SH-SY5Y (cell line): ENCODE results near the gene CNTNAP5.

Experiments
- GATA2 ChIP-seq: IDR thresholded peaks from 2 replicates; pipeline ENCODE4 v1.6.1; 2011; ENCODE audit warnings: mild to moderate bottlenecking, low read depth, low read length
- GATA3 ChIP-seq: IDR thresholded peaks from 2 replicates; pipeline ENCODE4 v1.6.1; 2011; ENCODE audit warnings: low read depth, mild to moderate bottlenecking, low read length, moderate library complexity

DNA sequence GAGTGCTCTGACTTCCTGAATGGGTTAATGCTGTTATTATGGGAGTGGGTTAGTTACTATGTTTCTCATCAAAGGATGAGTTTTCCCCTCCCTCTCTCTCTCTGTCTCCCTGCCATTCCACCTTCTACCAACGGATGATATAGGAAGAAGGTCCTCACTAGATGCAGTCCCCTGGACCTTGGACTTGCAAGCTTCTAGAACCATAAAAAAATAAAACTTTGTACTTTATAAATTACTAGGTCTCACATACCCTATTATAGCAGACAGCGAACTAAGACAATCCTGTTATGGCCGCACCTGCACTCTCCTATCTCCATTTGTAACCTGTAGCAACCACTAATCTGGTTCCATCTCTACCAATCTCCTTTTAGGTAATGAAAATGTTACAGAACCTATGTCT lies 564.9 kb downstream of the CNTNAP5 start:
- no peak for TF ChIP-seq GATA2
- TF ChIP-seq GATA3 = no peak
